ENCODE results near the gene SLC25A19. TPM values are rescaled to one million over a fixed set of nuclear protein-coding genes. Genes with fewer than 3 reads are reported as not detected.
A peak's percentile ranks its signal among the peaks of the same experiment; 100 is the strongest.

Gene SLC25A19
- total RNA-seq, 4 donors from 2014 or later = 9.6 to 17.5 (median 15.2) TPM

DNA sequence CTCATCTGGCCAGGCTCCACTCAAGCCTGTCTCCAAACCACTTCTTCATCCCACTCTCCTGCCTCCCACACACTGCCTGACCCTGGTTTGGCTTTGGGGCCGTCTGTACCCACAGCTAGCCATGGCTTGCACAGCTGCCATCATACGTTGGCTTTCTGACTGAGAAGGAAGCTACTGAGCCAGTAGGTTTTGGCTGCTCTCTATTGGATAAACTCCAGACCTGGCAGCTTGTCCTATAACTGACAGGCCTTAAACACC is 22.2 kb downstream of the SLC25A19 start:
- TF ChIP-seq, protein P1, sequence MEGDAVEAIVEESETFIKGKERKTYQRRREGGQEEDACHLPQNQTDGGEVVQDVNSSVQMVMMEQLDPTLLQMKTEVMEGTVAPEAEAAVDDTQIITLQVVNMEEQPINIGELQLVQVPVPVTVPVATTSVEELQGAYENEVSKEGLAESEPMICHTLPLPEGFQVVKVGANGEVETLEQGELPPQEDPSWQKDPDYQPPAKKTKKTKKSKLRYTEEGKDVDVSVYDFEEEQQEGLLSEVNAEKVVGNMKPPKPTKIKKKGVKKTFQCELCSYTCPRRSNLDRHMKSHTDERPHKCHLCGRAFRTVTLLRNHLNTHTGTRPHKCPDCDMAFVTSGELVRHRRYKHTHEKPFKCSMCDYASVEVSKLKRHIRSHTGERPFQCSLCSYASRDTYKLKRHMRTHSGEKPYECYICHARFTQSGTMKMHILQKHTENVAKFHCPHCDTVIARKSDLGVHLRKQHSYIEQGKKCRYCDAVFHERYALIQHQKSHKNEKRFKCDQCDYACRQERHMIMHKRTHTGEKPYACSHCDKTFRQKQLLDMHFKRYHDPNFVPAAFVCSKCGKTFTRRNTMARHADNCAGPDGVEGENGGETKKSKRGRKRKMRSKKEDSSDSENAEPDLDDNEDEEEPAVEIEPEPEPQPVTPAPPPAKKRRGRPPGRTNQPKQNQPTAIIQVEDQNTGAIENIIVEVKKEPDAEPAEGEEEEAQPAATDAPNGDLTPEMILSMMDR (IDR thresholded peaks at IDR 0.05) = no peak
- TF ChIP-seq EP300 (IDR thresholded peaks at IDR 0.05) = no peak
- no peak for TF ChIP-seq POLR2AphosphoS5 (IDR thresholded peaks at IDR 0.05)
- TF ChIP-seq POLR2A (IDR thresholded peaks at IDR 0.05; ENCODE audit: low read depth) = no peak
- intact Hi-C loops (cut with DNase I) = no loop called here
- H3K27me3 ChIP-seq = peaks cover 0 to 4% (median 0%) of the 10 kb centered on the region in 4 donors
- H3K4me1 ChIP-seq = peaks cover 22 to 49% (median 38%) of the 10 kb centered on the region in 4 donors
- no peak for DNase-seq (ENCODE audit: extremely low spot score)
- H3K4me3 ChIP-seq = no peak overlapping the region
- H3K27ac ChIP-seq (replicated peaks in 1 of 4) = no peak overlapping the region
- peaks cover 25 to 49% (median 42%) of the 10 kb centered on the region in 4 donors for H3K36me3 ChIP-seq
- 45% methylated on average over 2 of the region's 2 CpGs for WGBS
- no peaks in the 10 kb centered on the region for H3K9me3 ChIP-seq

DNA sequence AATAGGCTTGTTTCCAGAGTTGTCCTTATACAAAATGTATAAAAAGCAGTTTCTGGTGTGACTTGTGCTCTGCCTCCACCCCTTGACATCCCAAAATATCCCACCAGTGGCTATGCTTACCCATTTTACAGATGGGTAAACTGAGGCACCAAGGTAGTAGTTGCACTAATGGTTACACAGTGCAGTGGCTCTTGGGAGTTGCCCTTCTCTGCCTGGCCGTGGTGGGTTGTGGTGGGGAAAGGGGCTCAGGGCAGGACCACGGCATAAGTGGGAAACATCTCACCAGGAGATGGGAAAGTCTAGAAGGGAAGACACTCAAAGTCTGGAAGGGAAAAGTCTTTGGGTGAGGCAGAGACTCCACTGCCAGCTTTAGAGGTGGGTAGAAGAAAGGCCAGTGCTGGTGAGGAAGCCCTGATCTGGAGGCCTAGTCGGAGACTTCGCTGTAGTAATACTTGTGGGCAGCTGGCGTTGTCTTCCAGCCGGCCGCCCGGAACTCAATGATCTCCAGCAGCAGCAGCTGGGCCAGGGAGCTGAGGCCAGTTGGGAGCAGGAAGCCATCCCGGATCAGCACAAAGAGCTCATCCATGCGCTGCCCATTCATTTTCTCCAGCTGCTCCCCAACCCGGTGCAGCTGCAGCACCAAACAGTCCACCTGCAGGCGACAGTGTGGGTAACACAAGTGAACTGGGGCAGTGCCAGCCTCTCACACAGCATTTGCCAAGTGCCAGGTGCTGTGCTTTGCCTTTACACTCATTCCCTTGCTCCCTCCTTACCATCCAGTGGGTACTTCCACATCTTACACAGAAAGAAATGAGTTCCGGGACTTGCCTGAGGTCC is 22.7 kb downstream of the SLC25A19 start:
- 85% methylated on average over 12 of the region's 13 CpGs for WGBS
- peaks cover 0 to 3% (median 0%) of the 10 kb centered on the region in 4 donors for H3K27me3 ChIP-seq
- intact Hi-C loops (cut with DNase I) = no loop called here
- DNase-seq (ENCODE audit: extremely low spot score) = no peak
- TF ChIP-seq, protein P1 (IDR thresholded peaks at IDR 0.05) = no peak
- TF ChIP-seq POLR2AphosphoS5 (IDR thresholded peaks at IDR 0.05) (no peak), EP300 (IDR thresholded peaks at IDR 0.05) (no peak), POLR2A (IDR thresholded peaks at IDR 0.05; ENCODE audit: low read depth) (no peak)
- H3K4me3 ChIP-seq = no peak overlapping the region
- H3K9me3 ChIP-seq = no peaks in the 10 kb centered on the region
- H3K4me1 ChIP-seq = peaks cover 18 to 43% (median 34%) of the 10 kb centered on the region in 4 donors
- H3K27ac ChIP-seq (replicated peaks in 1 of 4) = no peak overlapping the region
- H3K36me3 ChIP-seq = peaks cover 25 to 49% (median 42%) of the 10 kb centered on the region in 4 donors

DNA sequence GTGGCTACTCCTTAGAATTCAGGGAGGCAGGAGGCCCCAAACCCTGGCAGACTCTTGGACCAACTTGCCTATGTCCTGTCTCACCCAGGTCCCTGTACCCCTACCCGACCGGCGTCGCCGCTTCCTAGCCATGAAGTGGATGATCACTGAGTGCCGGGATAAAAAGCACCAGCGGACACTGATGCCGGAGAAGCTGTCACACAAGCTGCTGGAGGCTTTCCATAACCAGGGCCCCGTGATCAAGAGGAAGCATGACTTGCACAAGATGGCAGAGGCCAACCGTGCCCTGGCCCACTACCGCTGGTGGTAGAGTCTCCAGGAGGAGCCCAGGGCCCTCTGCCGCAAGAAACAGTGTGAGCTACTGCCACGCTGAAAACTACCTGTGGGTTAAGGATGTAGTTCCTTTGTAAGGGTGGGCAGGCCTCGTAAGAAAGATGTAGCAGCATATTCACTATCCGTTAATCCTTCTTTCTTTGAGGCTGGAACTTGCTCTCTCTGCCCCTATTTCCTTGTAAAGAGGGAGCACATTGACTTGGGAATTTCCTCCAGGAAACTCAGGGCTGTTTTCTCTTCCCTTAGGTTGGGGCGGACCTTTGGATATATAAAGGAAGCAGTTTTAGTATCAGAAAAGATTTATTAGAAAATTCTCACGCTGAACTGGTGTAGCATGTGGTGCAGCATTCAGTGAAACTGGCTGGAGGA is 23.5 kb downstream of the SLC25A19 start:
- intact Hi-C loops (cut with DNase I) = no loop called here
- Histone ChIP-seq H3K27me3 (no peaks in the 10 kb centered on the region), H3K4me3 (no peak overlapping the region), H3K36me3 (peaks cover 25 to 49% (median 42%) of the 10 kb centered on the region in 4 donors), H3K9me3 (no peaks in the 10 kb centered on the region), H3K27ac (replicated peaks in 1 of 4) (no peak overlapping the region), H3K4me1 (peaks cover 18 to 43% (median 33%) of the 10 kb centered on the region in 4 donors)
- TF ChIP-seq EP300 (IDR thresholded peaks at IDR 0.05) (no peak), POLR2A (IDR thresholded peaks at IDR 0.05; ENCODE audit: low read depth) (no peak), POLR2AphosphoS5 (IDR thresholded peaks at IDR 0.05) (no peak)
- TF ChIP-seq, protein P1 (IDR thresholded peaks at IDR 0.05) = no peak
- 93% methylated on average over 14 of the region's 17 CpGs for WGBS
- DNase-seq (ENCODE audit: extremely low spot score) = no peak

DNA sequence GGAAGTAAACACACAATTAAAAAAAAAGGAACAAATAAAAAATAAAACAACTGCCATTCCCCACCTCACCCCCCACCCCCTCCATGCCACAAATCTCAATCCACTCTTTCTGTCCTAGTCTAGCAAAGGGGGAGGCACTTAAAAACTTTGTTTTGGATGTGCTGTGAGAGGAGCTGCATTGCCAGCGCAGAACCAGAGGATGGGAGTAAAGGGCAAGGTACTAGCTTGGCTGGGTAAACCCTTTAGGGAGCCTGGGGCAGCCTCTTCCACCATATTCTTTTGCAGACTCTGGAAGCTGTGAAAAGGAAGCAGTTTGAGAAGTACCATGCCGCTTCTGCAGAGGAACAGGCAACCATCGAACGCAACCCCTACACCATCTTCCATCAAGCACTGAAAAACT is 26.2 kb downstream of the SLC25A19 start:
- H3K4me3 ChIP-seq = peak overlapping the region in 1 of 4 donors; percentile 78
- WGBS = 89% methylated on average over 4 of the region's 4 CpGs
- TF ChIP-seq, protein P1 (IDR thresholded peaks at IDR 0.05) = no peak
- TF ChIP-seq POLR2AphosphoS5 (IDR thresholded peaks at IDR 0.05) (no peak), POLR2A (IDR thresholded peaks at IDR 0.05; ENCODE audit: low read depth) (no peak), EP300 (IDR thresholded peaks at IDR 0.05) (no peak)
- H3K27me3 ChIP-seq = no peaks in the 10 kb centered on the region
- no peak for DNase-seq (ENCODE audit: extremely low spot score)
- no peaks in the 10 kb centered on the region for H3K9me3 ChIP-seq
- H3K27ac ChIP-seq (replicated peaks in 1 of 4) = no peak overlapping the region
- H3K36me3 ChIP-seq = peaks cover 25 to 49% (median 42%) of the 10 kb centered on the region in 4 donors
- H3K4me1 ChIP-seq = peaks cover 29 to 54% (median 40%) of the 10 kb centered on the region in 4 donors
- intact Hi-C loops (cut with DNase I) = no loop called here
